ENCODE data around the gene SRGN. TPM values are rescaled to one million over a fixed set of nuclear protein-coding genes. Genes with fewer than 3 reads are reported as not detected.

Gene SRGN
- total RNA-seq, 2 experiments from 2014 or later = 342 to 353 TPM

GRCh38 chr10:69049566-69049961 is 38.3 kb upstream of the SRGN start:
- H3K36me3 ChIP-seq (ENCODE audit: insufficient read depth, low read length) = no peaks in the 10 kb centered on the region
- Mint-ChIP-seq H3K27me3 (no peaks in the 10 kb centered on the region), H3K36me3 (ENCODE audit: low read depth) (no peaks in the 10 kb centered on the region), H3K4me1 (ENCODE audit: low read depth) (peaks cover 36% of the 10 kb centered on the region), H3K27ac (no peak overlapping the region), H3K4me3 (no peak overlapping the region), H3K9me3 (no peaks in the 10 kb centered on the region)
- intact Hi-C loops (cut with DNase I, micrococcal nuclease) = loop anchor here (5.0 kb wide), 2 partner anchors 33 to 42 kb away; no protein-coding TSS in a partner anchor
- no peak for TF ChIP-seq CTCF (IDR thresholded peaks at IDR 0.05)
- CTCF ChIA-PET = no interaction called here
- ATAC-seq (ENCODE audit: poor library complexity) = no peak
- no peaks in the 10 kb centered on the region for H3K27me3 ChIP-seq (ENCODE audit: control insufficient read depth in 1 of 2, insufficient read depth in 2 of 2, low read length in 2 of 2)
- no peak overlapping the region for H3K4me3 ChIP-seq (ENCODE audit: low read length)
- POLR2A ChIA-PET = no interaction called here
- no peaks in the 10 kb centered on the region for H3K9me3 ChIP-seq (ENCODE audit: control insufficient read depth in 1 of 2, insufficient read depth in 1 of 2, low read length in 2 of 2)
- H3K27ac ChIP-seq (ENCODE audit: low read depth in 1 of 2, low read length in 2 of 2) = no peak overlapping the region
- DNase-seq = peak in 2 of 14 experiments; percentile 52 to 62
- H3K4me1 ChIP-seq (ENCODE audit: insufficient read depth, low read length) = peaks cover 40% of the 10 kb centered on the region

DNA sequence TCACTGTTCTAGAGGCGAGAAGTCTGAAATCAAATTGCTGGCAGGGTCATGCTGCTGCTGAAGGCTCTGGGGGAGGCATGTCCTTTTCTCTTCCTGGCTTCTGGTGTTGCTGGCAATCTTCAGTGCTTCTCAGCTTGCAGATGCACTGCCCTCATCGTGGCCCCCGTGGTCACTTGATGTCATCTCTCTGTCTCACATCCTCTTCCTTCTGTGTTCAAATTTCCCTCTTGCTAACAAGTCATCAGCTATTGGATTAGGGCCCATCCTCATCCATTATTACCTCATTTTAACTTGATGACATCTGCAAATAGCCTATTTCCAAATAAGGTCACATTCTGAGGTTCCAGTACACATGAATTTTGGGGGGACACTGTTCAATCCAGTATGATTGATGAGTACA is 36.6 kb upstream of the SRGN start:
- H3K4me3 ChIP-seq (ENCODE audit: low read length) = no peak overlapping the region
- peaks cover 30% of the 10 kb centered on the region for H3K4me1 ChIP-seq (ENCODE audit: insufficient read depth, low read length)
- Mint-ChIP-seq H3K27me3 (no peaks in the 10 kb centered on the region), H3K4me1 (ENCODE audit: low read depth) (peaks cover 38% of the 10 kb centered on the region), H3K27ac (peak overlapping the region; percentile 27), H3K36me3 (ENCODE audit: low read depth) (no peaks in the 10 kb centered on the region), H3K9me3 (no peaks in the 10 kb centered on the region), H3K4me3 (no peak overlapping the region)
- no peak overlapping the region for H3K27ac ChIP-seq (ENCODE audit: low read depth in 1 of 2, low read length in 2 of 2)
- H3K36me3 ChIP-seq (ENCODE audit: insufficient read depth, low read length) = no peaks in the 10 kb centered on the region
- no peaks in the 10 kb centered on the region for H3K27me3 ChIP-seq (ENCODE audit: control insufficient read depth in 1 of 2, insufficient read depth in 2 of 2, low read length in 2 of 2)
- DNase-seq (peak in 3 of 14 experiments; percentile 39 to 64 (median 58)), ATAC-seq (ENCODE audit: poor library complexity) (peak; percentile 50)
- CTCF ChIA-PET = no interaction called here
- no peaks in the 10 kb centered on the region for H3K9me3 ChIP-seq (ENCODE audit: control insufficient read depth in 1 of 2, insufficient read depth in 1 of 2, low read length in 2 of 2)
- POLR2A ChIA-PET = no interaction called here
- intact Hi-C loops (cut with DNase I, micrococcal nuclease) = no loop called here
- no peak for TF ChIP-seq CTCF (IDR thresholded peaks at IDR 0.05)

GRCh38 chr10:69051710-69052487 is 36.0 kb upstream of the SRGN start:
- TF ChIP-seq CTCF (IDR thresholded peaks at IDR 0.05) = no peak
- Histone ChIP-seq H3K27ac (ENCODE audit: low read depth in 1 of 2, low read length in 2 of 2) (no peak overlapping the region), H3K36me3 (ENCODE audit: insufficient read depth, low read length) (no peaks in the 10 kb centered on the region), H3K9me3 (ENCODE audit: control insufficient read depth in 1 of 2, insufficient read depth in 1 of 2, low read length in 2 of 2) (no peaks in the 10 kb centered on the region), H3K4me1 (ENCODE audit: insufficient read depth, low read length) (peaks cover 32% of the 10 kb centered on the region), H3K4me3 (ENCODE audit: low read length) (no peak overlapping the region), H3K27me3 (ENCODE audit: control insufficient read depth in 1 of 2, insufficient read depth in 2 of 2, low read length in 2 of 2) (no peaks in the 10 kb centered on the region)
- H3K36me3 Mint-ChIP-seq (ENCODE audit: low read depth) = no peaks in the 10 kb centered on the region
- intact Hi-C loops (cut with DNase I, micrococcal nuclease) = no loop called here
- peaks cover 39% of the 10 kb centered on the region for H3K4me1 Mint-ChIP-seq (ENCODE audit: low read depth)
- ChIA-PET CTCF (no interaction called here), POLR2A (no interaction called here)
- ATAC-seq (ENCODE audit: poor library complexity) (no peak), DNase-seq (no peak)
- H3K9me3 Mint-ChIP-seq = no peaks in the 10 kb centered on the region
- no peak overlapping the region for H3K4me3 Mint-ChIP-seq
- H3K27ac Mint-ChIP-seq = peak overlapping the region; percentile 27
- no peaks in the 10 kb centered on the region for H3K27me3 Mint-ChIP-seq

Measured in CD4-positive, alpha-beta T cell (primary cell).